ENCODE data around the gene B3GNT8. TPM values are rescaled to one million over a fixed set of nuclear protein-coding genes. Genes with fewer than 3 reads are reported as not detected.
A peak's percentile ranks its signal among the peaks of the same experiment; 100 is the strongest.

B3GNT8 gene
- total and polyA plus RNA-seq, 8 donors = 2.5 to 41.5 (median 7.0) TPM

DNA sequence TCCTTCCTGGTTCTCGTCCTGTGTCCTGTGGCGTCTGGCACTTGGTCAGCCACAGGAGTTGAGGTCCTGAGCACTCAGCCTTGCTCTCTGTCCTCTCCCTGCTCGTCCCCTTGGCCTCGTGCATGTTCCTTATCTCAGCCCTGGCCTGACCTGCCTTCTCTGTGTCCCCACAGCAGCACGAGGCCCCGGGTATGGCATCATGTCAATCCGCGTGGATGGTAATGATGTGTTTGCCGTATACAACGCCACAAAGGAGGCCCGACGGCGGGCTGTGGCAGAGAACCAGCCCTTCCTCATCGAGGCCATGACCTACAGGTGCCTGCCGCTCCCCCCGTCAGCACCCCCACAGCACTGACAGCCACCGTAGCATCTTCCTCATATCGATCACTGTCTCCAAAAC lies 4.7 kb downstream of the B3GNT8 start:
- Histone ChIP-seq H3K4me1 (peaks cover 4 to 87% of the 10 kb centered on the region in 2 donors), H3K4me3 (no peak overlapping the region), H3K36me3 (peaks cover 0 to 73% of the 10 kb centered on the region in 2 donors), H3K27ac (peak overlapping the region in 1 of 2 donors; percentile 91), H3K27me3 (no peaks in the 10 kb centered on the region), H3K9me3 (no peaks in the 10 kb centered on the region)
- no peak for DNase-seq
- TF ChIP-seq, protein P1, sequence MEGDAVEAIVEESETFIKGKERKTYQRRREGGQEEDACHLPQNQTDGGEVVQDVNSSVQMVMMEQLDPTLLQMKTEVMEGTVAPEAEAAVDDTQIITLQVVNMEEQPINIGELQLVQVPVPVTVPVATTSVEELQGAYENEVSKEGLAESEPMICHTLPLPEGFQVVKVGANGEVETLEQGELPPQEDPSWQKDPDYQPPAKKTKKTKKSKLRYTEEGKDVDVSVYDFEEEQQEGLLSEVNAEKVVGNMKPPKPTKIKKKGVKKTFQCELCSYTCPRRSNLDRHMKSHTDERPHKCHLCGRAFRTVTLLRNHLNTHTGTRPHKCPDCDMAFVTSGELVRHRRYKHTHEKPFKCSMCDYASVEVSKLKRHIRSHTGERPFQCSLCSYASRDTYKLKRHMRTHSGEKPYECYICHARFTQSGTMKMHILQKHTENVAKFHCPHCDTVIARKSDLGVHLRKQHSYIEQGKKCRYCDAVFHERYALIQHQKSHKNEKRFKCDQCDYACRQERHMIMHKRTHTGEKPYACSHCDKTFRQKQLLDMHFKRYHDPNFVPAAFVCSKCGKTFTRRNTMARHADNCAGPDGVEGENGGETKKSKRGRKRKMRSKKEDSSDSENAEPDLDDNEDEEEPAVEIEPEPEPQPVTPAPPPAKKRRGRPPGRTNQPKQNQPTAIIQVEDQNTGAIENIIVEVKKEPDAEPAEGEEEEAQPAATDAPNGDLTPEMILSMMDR (IDR thresholded peaks at IDR 0.05) = no peak
- no peak for ATAC-seq
- intact Hi-C loops (cut with DNase I) = no loop called here

DNA sequence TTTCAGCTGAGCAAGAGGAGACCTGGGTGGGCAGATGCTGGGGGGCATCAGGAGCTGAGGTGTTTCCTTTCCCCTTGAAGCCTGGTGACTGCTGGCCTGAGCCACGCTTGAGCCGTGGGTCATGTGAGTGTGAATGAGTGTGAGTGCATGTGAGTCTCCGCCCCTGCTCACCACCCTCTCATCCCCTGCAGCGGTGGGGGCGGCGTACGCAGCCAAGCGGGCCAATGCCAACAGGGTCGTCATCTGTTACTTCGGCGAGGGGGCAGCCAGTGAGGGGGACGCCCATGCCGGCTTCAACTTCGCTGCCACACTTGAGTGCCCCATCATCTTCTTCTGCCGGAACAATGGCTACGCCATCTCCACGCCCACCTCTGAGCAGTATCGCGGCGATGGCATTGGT lies 5.2 kb downstream of the B3GNT8 start:
- no peaks in the 10 kb centered on the region for H3K9me3 ChIP-seq
- no peak overlapping the region for H3K4me3 ChIP-seq
- ATAC-seq = no peak
- no peak for DNase-seq
- intact Hi-C loops (cut with DNase I) = no loop called here
- H3K4me1 ChIP-seq = peaks cover 4 to 82% of the 10 kb centered on the region in 2 donors
- H3K27ac ChIP-seq = peak overlapping the region in 1 of 2 donors; percentile 91
- H3K36me3 ChIP-seq = peaks cover 0 to 73% of the 10 kb centered on the region in 2 donors
- TF ChIP-seq, protein P1 (IDR thresholded peaks at IDR 0.05) = no peak
- no peaks in the 10 kb centered on the region for H3K27me3 ChIP-seq

DNA sequence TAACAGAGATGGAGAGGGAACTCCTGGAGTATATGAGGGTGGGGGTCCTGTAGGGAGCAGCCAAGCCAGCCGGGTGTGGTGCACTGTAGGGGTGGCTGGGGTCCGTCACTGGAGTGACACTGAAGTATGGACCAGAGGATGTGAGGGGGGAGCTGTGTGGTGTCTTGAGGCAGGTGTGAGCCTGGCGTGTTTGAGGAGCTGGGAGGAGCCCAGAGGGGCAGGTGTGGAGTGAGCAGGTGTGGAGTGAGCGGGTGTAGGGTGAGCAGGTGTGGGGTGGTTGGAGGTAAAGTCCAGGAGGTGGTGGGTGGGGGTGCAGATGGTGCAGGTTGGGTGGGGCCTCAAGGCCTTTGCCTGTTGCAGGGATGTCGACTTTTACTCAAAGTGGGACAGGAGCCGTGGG lies 5.9 kb downstream of the B3GNT8 start:
- TF ChIP-seq, protein P1 (IDR thresholded peaks at IDR 0.05) = no peak
- intact Hi-C loops (cut with DNase I) = no loop called here
- peaks cover 4 to 77% of the 10 kb centered on the region in 2 donors for H3K4me1 ChIP-seq
- DNase-seq (peak in 1 of 4 donors; percentile 42), ATAC-seq (no peak)
- H3K9me3 ChIP-seq = no peaks in the 10 kb centered on the region
- H3K27me3 ChIP-seq = no peaks in the 10 kb centered on the region
- H3K4me3 ChIP-seq = no peak overlapping the region
- peak overlapping the region in 1 of 2 donors; percentile 91 for H3K27ac ChIP-seq
- H3K36me3 ChIP-seq = peaks cover 0 to 73% of the 10 kb centered on the region in 2 donors

DNA sequence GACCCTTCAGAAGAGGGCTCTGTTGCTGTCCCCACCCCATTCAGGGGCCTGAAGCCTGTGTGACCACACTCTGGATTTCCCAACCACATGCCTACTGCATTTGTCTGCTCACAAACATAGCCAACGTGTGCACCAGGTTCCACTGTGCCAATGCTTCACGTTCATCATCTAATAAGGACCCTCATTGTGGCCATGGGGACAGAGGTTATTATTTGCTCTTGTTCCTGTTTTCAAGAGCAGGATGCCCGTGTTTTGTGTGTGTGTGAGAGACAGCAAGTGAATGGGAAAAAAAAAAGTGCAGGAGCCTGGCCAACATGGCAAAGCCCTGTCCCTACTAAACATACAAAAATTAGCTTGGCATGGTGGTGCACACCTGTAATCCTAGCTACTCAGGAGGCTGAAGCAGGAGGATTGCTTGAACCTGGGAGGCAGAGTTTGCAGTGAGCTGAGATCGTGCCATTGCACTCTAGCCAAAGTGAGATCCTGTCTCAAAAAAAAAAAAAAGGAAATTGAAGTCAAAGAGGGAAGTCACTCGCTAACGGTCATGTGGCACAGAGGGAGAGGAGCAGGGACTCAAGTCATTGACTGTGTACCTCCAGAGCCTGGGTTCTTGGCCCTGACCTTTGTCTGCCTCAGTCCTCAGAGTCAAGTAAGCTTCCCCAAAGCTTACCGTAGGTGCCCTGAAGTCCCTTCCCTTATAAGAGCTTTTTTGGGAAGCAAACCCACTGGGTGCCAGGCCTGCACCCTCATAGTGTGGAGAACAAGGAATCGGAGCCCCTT lies 6.9 kb downstream of the B3GNT8 start:
- Histone ChIP-seq H3K4me3 (no peak overlapping the region), H3K36me3 (peaks cover 0 to 68% of the 10 kb centered on the region in 2 donors), H3K27ac (peak overlapping the region; percentile 42 to 91), H3K4me1 (peaks cover 4 to 75% of the 10 kb centered on the region in 2 donors), H3K9me3 (no peaks in the 10 kb centered on the region), H3K27me3 (no peaks in the 10 kb centered on the region)
- ATAC-seq = peak; percentile 3
- TF ChIP-seq, protein P1 (IDR thresholded peaks at IDR 0.05) = no peak
- intact Hi-C loops (cut with DNase I) = no loop called here
- peak in 2 of 4 donors; percentile 48 to 77 for DNase-seq

DNA sequence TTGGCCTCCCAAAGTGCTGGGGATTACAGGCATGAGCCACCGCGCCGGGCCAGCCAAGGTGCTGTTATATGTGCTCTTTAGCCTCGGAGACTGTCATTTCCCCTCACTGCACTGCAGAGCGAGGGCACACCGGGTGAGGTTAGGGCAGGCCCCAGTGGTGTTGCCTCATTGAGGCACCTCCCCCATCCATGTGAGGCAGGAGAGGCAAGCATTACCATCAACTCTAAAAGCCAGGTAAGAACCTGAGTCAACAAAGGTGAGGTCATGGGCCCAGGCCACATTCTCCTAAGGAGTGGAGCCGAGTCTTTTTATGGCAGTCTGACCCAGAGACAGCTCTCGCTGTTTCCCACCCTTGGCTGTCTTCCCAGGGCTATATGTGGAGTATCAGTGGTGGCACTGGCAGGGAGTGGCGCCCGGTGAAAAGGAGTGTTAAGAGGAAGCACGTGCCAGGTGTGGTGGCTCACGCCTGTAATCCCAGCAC lies 10.9 kb downstream of the B3GNT8 start:
- DNase-seq = peak in 2 of 4 donors; percentile 85 to 87
- Histone ChIP-seq H3K36me3 (peaks cover 0 to 62% of the 10 kb centered on the region in 2 donors), H3K27ac (peak overlapping the region; percentile 42 to 60), H3K4me1 (peaks cover 0 to 70% of the 10 kb centered on the region in 2 donors), H3K4me3 (no peak overlapping the region), H3K27me3 (no peaks in the 10 kb centered on the region), H3K9me3 (no peaks in the 10 kb centered on the region)
- peak; percentile 84 for ATAC-seq
- intact Hi-C loops (cut with DNase I) = no loop called here
- TF ChIP-seq, protein P1 (IDR thresholded peaks at IDR 0.05) = no peak

All from left lung (tissue), 10 donors.